Activated CD8-positive, alpha-beta memory T cell treated with anti-CD3 and anti-CD28 coated beads, Interleukin-2, amount 50 U/mL, for 24 hours (primary cell): Measurements from ENCODE around the gene NDST1.

Experiments used
- DNase-seq: peaks from one replicate; pipeline ENCODE4 v3.0.0-alpha.2; 2020; ENCODE audit errors: extremely low read depth

NDST1 gene

GRCh38 chr5:150570333-150570732 is 62.4 kb downstream of the NDST1 start:
- no peak for DNase-seq

- DNase-seq: no peak
Observed at GRCh38 chr5:150571836-150572235, 63.9 kb downstream of the NDST1 start.

GRCh38 chr5:150573216-150573615 is 65.3 kb downstream of the NDST1 start:
- no peak for DNase-seq

- no peak for DNase-seq
Observed at GRCh38 chr5:150573867-150574817, 66.2 kb downstream of the NDST1 start.

- DNase-seq: no peak
Observed at GRCh38 chr5:150574818-150575547, 67.1 kb downstream of the NDST1 start.

GRCh38 chr5:150575745-150576448 is 68.0 kb downstream of the NDST1 start:
- no peak for DNase-seq

- no peak for DNase-seq
Observed at GRCh38 chr5:150576449-150576949, 68.6 kb downstream of the NDST1 start.

- no peak for DNase-seq
Observed at GRCh38 chr5:150577378-150578139, 69.6 kb downstream of the NDST1 start.

- DNase-seq: no peak
Observed at GRCh38 chr5:150578781-150579461, 71.0 kb downstream of the NDST1 start.

- DNase-seq: no peak
Observed at GRCh38 chr5:150579462-150580400, 71.8 kb downstream of the NDST1 start.

- no peak for DNase-seq
Observed at GRCh38 chr5:150580917-150581316, 73.0 kb downstream of the NDST1 start.

GRCh38 chr5:150582241-150583109 is 74.5 kb downstream of the NDST1 start:
- no peak for DNase-seq

GRCh38 chr5:150583541-150584225 is 75.8 kb downstream of the NDST1 start:
- no peak for DNase-seq

GRCh38 chr5:150584556-150585335 is 76.8 kb downstream of the NDST1 start:
- no peak for DNase-seq

- DNase-seq: no peak
Observed at GRCh38 chr5:150585781-150586341, 77.9 kb downstream of the NDST1 start.

- DNase-seq: no peak
Observed at GRCh38 chr5:150587016-150587415, 79.1 kb downstream of the NDST1 start.
